ENCODE results near the gene SLC25A21. TPM values are rescaled to one million over a fixed set of nuclear protein-coding genes. Genes with fewer than 3 reads are reported as not detected.
A peak's percentile ranks its signal among the peaks of the same experiment; 100 is the strongest.

The SLC25A21 gene
- total and polyA plus RNA-seq, 2 of the 13 experiments (the other 11 are each of a cell fraction or from before 2014, with no cell fraction given), result 1.9 to 2.9 TPM

GRCh38 chr14:37167151-37168047 lies 5.0 kb downstream of the SLC25A21 start:
- Histone ChIP-seq H3K9ac (ENCODE audit: insufficient read depth, low read depth, low read length) (no peak overlapping the region), H2AFZ (ENCODE audit: low read length) (no peak overlapping the region), H4K20me1 (ENCODE audit: insufficient read depth, low read length) (no peaks in the 10 kb centered on the region), H3K9me3 (ENCODE audit: low read length) (no peaks in the 10 kb centered on the region), H3K4me1 (ENCODE audit: insufficient read depth, low read length) (peaks cover under 1% of the 10 kb centered on the region; the same call in 1 of the 2 replicates), H3K36me3 (replicated peaks in 1 of 2; ENCODE audit: control insufficient read depth in 1 of 2, insufficient read depth in 2 of 2, low read length in 2 of 2) (no peaks in the 10 kb centered on the region), H3K79me2 (ENCODE audit: insufficient read depth, low read length) (no peaks in the 10 kb centered on the region), H3K4me3 (replicated peaks in 1 of 3; ENCODE audit: insufficient read depth in 1 of 3, low read depth in 2 of 3, low read length in 3 of 3) (no peak overlapping the region), H3K4me2 (ENCODE audit: low read depth, low read length) (no peak overlapping the region), H3K27me3 (ENCODE audit: control insufficient read depth in 1 of 2, insufficient read depth in 2 of 2, low read length in 2 of 2) (peaks cover 0 to 12% of the 10 kb centered on the region in 2 experiments; a peak in 1 of 5 replicates), H3K27ac (ENCODE audit: extremely low read length, insufficient read depth, low read length) (no peak overlapping the region)
- no TSS peak for BruUV-seq (replicated peaks)
- CTCF ChIA-PET (ENCODE audit: low intra/inter-chr PET ratio, low total read pairs), result no interaction called here
- in situ Hi-C loops (cut with HindIII; ENCODE audit: extremely low pct_ligation_motif_present, low pct_unique_long_range_greater_than_20kb) (no loop called here), intact Hi-C loops (cut with micrococcal nuclease; ENCODE audit: unreplicated experiment) (no loop called here)
- POLR2A ChIA-PET, result no interaction called here
- 52% methylated on average over 10 of the region's 10 CpGs for WGBS (ENCODE audit: low lambda C conversion rate)
- FAIRE-seq (no peak), DNase-seq (ENCODE audit: low spot score) (no peak), ATAC-seq (no peak)
- 0 out of 2 replicates have a peak, but pooled peaks have one; percentile 10 for TF ChIP-seq CEBPG (CRISPR knock-in tag; IDR thresholded peaks at IDR 0.05)
- TF ChIP-seq CEBPB (IDR thresholded peaks at IDR 0.05; ENCODE audit: borderline replicate concordance, low read depth, low read length), result peak; percentile 38; the same call in 1 of the 2 replicates
- no peak for TF ChIP-seq ZNF34 (CRISPR knock-in tag; IDR thresholded peaks at IDR 0.05; ENCODE audit: borderline replicate concordance)
- TF ChIP-seq MAFK (conservative IDR thresholded peaks at IDR 0.05 in 1 of 2, IDR thresholded peaks at IDR 0.05 in 1 of 2; ENCODE audit: low read length in 2 of 2), result peak in 1 of 2 experiments; percentile 42; a peak in 2 of 4 replicates
- no peak for TF ChIP-seq THRA (CRISPR knock-in tag; IDR thresholded peaks at IDR 0.05; ENCODE audit: borderline replicate concordance)

GRCh38 chr14:37165794-37166193 lies 6.6 kb downstream of the SLC25A21 start:
- ChIA-PET CTCF (ENCODE audit: low intra/inter-chr PET ratio, low total read pairs) (no interaction called here), POLR2A (no interaction called here)
- no peaks in the 10 kb centered on the region for H3K9me3 ChIP-seq (ENCODE audit: low read length)
- no peak overlapping the region for H3K4me2 ChIP-seq (ENCODE audit: low read depth, low read length)
- DNase-seq (ENCODE audit: low spot score) (no peak), ATAC-seq (peak; percentile 21), FAIRE-seq (no peak)
- in situ Hi-C loops (cut with HindIII; ENCODE audit: extremely low pct_ligation_motif_present, low pct_unique_long_range_greater_than_20kb) (no loop called here), intact Hi-C loops (cut with micrococcal nuclease; ENCODE audit: unreplicated experiment) (no loop called here)
- no peaks in the 10 kb centered on the region for H4K20me1 ChIP-seq (ENCODE audit: insufficient read depth, low read length)
- WGBS (ENCODE audit: low lambda C conversion rate), result 20% methylated on average over 3 of the region's 3 CpGs
- no peak overlapping the region for H3K4me3 ChIP-seq (replicated peaks in 1 of 3; ENCODE audit: insufficient read depth in 1 of 3, low read depth in 2 of 3, low read length in 3 of 3)
- H3K79me2 ChIP-seq (ENCODE audit: insufficient read depth, low read length), result no peaks in the 10 kb centered on the region
- no peak for TF ChIP-seq CC2D1A (CRISPR knock-in tag; IDR thresholded peaks at IDR 0.05)
- TF ChIP-seq ZIK1 (CRISPR knock-in tag; IDR thresholded peaks at IDR 0.05; ENCODE audit: borderline replicate concordance, low read depth), result no peak
- TF ChIP-seq ATF7 (IDR thresholded peaks at IDR 0.05), result peak; percentile 56
- no peak for TF ChIP-seq ATF7 (CRISPR knock-in tag; IDR thresholded peaks at IDR 0.05)
- TF ChIP-seq ZNF784 (CRISPR knock-in tag; IDR thresholded peaks at IDR 0.05; ENCODE audit: borderline replicate concordance), result no peak
- TF ChIP-seq ZNF329 (CRISPR knock-in tag; IDR thresholded peaks at IDR 0.05; ENCODE audit: low read depth), result no peak
- no peak overlapping the region for H3K9ac ChIP-seq (ENCODE audit: insufficient read depth, low read depth, low read length)
- H2AFZ ChIP-seq (ENCODE audit: low read length), result no peak overlapping the region
- no peak overlapping the region for H3K27ac ChIP-seq (ENCODE audit: extremely low read length, insufficient read depth, low read length)
- H3K36me3 ChIP-seq (replicated peaks in 1 of 2; ENCODE audit: control insufficient read depth in 1 of 2, insufficient read depth in 2 of 2, low read length in 2 of 2), result no peaks in the 10 kb centered on the region
- H3K27me3 ChIP-seq (ENCODE audit: control insufficient read depth in 1 of 2, insufficient read depth in 2 of 2, low read length in 2 of 2), result peaks cover 0 to 7% of the 10 kb centered on the region in 2 experiments; a peak in 1 of 5 replicates
- no TSS peak for BruUV-seq (replicated peaks)
- H3K4me1 ChIP-seq (ENCODE audit: insufficient read depth, low read length), result no peaks in the 10 kb centered on the region
